ENCODE data around the gene TTLL8.

- TF ChIP-seq, protein P1, sequence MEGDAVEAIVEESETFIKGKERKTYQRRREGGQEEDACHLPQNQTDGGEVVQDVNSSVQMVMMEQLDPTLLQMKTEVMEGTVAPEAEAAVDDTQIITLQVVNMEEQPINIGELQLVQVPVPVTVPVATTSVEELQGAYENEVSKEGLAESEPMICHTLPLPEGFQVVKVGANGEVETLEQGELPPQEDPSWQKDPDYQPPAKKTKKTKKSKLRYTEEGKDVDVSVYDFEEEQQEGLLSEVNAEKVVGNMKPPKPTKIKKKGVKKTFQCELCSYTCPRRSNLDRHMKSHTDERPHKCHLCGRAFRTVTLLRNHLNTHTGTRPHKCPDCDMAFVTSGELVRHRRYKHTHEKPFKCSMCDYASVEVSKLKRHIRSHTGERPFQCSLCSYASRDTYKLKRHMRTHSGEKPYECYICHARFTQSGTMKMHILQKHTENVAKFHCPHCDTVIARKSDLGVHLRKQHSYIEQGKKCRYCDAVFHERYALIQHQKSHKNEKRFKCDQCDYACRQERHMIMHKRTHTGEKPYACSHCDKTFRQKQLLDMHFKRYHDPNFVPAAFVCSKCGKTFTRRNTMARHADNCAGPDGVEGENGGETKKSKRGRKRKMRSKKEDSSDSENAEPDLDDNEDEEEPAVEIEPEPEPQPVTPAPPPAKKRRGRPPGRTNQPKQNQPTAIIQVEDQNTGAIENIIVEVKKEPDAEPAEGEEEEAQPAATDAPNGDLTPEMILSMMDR (IDR thresholded peaks at IDR 0.05), result peak in 1 of 5 experiments; percentile 10
- TF ChIP-seq POLR2A (IDR thresholded peaks at IDR 0.05), result no peak
These were observed 62.6 kb downstream of the TTLL8 start for GRCh38 chr22:49995361-49996118.
